NCI-H524 (cell line): ENCODE measurements around the gene DNAAF2.
"Not testable (repeated sequence)": the region's sequence is repeated elsewhere in the genome, so short reads cannot be mapped to it uniquely, and the experiment has no call there.

Experiments
- DNase-seq, 2 experiments: peaks; one replicate each; lab custom pipeline; 2025; lab: John Stamatoyannopoulos, UW

Gene DNAAF2

GRCh38 chr14:49634547-49635334, at the start of gene DNAAF2:
Gene DNAAF2 (minus strand): TSS chr14:49635244. CDS start chr14:49635149, 95 bp downstream.
- peak; percentile 32 to 69 for DNase-seq

DNA sequence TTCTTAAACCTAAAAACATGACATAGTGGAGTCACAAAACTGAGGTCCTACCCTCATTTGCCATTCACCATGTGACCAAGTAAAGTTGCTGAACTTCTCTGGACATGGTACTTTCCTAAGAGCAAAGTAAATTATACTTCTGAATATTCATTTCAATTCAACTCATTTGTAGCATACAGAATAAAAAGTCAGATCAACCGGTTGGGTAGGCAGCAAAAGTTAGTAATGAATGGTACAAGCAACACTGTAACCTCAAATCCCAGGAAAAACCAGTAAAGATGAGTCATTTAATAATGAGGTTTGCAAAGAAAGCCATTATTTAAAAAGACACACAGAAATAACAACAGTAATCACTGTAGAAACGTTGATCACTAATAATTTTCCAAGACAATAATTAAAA, 44.2 kb upstream of the DNAAF2 start:
- no peak for DNase-seq

DNA sequence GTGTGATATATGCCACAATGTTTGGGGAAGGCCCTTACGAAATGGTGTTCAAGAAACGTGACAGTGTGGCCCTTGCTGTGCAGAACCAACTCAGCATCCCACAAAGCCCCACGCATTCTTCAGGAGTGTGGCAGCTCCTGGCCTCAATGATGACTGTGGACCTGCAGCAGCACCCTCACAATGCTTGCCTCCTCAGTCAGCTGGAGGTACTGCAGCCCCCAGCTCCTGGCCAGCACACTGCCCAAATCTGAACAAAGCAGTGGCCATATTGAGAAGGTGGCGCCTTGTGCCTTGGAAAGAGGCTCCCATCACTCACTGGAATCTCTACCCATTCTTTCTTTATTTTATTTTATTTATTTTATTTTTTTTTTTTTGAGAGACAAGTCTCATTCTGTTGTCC, 42.6 kb upstream of the DNAAF2 start:
- no peak for DNase-seq

- no peak for DNase-seq
These were observed 38.5 kb upstream of the DNAAF2 start for GRCh38 chr14:49673586-49673985.

- no peak for DNase-seq
These were observed 35.4 kb upstream of the DNAAF2 start for GRCh38 chr14:49670475-49670874.

GRCh38 chr14:49659526-49660455, 24.7 kb upstream of the DNAAF2 start:
- DNase-seq, result no peak

DNA sequence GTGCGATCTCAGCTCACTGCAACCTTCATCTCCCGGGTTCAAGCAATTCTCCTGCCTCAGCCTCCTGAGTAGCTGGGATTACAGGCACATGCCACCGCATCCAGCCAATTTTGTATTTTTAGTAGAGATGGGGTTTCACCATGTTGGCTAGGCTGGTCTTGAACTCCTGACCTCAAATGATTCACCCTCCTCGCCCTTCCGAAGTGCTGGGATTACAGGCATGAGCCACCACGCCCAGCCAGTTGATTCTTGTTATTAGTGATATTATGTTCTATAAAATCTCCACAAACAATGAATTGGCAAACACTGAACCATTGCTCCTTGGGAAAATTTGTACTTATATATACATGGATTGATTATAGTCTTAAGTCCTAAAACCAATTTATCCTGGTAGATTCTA, 22.5 kb upstream of the DNAAF2 start:
- DNase-seq, result not testable (repeated sequence)

- no peak for DNase-seq
These were observed 19.5 kb upstream of the DNAAF2 start for GRCh38 chr14:49654511-49654910.

GRCh38 chr14:49653508-49653907, 18.5 kb upstream of the DNAAF2 start:
- DNase-seq, result no peak

DNA sequence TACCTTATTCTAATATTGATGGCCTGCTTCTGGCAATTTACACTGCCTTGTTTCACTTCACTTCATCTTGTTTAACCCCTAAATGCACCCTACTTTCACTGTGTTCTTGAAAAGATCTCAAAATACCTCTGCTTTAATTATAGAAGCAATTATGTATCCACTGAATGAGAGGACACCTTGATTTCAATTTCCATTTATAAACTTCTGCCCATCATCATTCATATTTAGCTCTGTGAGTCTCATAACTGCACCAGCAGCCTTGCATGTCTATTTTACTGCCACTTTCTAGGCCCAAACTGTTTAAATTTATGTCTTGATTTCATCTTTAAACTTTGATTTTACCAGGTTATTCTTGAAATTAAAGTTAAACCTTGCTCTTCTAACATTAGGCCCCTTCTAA, 7.1 kb upstream of the DNAAF2 start:
- DNase-seq, result no peak

GRCh38 chr14:49641697-49642129, 6.7 kb upstream of the DNAAF2 start:
- peak in 1 of 2 experiments; percentile 36 for DNase-seq

DNA sequence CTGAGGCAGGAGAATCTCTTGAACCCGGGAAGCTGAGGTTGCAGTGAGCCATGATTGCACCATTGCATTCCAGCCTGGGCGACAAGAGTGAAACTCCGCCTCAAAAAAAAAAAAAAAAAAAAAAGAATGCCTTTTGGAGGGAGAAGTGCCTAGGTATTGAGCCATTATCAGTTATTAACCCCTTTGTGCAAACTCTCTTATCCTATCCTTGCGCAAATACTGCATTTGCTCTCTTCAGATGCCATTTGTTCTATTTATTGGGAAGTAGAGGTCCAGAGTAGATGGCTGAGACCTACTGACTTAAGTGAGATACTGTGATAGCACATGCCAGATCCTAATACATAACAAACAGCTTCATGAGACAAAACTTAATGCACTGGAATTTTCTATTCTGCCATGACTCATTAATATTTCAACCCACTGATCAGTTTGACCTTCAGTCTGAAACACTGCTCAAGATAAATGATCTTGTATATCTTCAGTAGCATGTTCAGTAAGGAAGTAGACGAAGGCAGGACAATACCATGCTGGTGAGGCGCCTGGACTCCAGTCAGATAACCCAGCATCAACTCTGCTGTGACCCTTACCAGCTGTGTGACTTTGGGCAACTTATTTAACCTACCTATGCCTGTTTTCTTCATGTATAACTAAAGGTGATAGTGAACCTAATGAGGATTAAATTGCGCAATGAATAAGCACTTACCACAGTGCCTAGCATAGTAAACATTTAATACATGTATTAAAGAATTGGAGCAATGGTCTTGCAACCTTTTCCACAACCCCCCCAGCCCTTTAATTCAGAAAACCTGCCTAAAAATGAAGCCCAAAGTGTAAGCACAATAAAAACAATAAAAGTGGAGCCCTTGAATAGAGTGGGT, 5.7 kb upstream of the DNAAF2 start:
- no peak for DNase-seq

DNA sequence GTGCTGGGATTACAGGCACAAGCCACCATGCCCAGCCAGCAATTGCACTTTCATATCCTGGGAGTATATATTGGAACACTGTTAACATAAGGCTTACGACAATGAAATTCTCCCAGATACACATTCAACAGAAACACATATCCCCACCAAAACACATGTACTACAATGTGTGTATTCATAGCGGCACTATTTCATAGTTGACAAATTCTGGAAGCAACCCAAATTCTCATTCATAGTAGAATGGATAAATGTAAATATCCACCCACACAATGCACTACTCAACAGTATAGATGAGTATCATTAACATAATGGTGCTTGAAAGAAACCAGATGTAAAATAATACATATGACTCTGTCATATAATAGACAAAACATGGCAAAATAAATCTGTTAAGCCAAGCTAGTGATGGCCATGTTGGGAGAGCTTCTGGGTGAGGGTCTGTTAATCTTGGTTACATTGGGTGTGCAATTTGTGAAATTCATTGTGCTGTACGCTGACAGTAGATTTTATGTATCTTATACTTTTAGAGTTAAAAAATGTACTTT, 2.6 kb upstream of the DNAAF2 start:
- DNase-seq, result no peak

GRCh38 chr14:49636866-49637265, 1.8 kb upstream of the DNAAF2 start:
- DNase-seq, result no peak

- DNase-seq, result peak; percentile 98 to 99
These were observed 1.2 kb downstream of the DNAAF2 start for GRCh38 chr14:49633640-49634546.

DNA sequence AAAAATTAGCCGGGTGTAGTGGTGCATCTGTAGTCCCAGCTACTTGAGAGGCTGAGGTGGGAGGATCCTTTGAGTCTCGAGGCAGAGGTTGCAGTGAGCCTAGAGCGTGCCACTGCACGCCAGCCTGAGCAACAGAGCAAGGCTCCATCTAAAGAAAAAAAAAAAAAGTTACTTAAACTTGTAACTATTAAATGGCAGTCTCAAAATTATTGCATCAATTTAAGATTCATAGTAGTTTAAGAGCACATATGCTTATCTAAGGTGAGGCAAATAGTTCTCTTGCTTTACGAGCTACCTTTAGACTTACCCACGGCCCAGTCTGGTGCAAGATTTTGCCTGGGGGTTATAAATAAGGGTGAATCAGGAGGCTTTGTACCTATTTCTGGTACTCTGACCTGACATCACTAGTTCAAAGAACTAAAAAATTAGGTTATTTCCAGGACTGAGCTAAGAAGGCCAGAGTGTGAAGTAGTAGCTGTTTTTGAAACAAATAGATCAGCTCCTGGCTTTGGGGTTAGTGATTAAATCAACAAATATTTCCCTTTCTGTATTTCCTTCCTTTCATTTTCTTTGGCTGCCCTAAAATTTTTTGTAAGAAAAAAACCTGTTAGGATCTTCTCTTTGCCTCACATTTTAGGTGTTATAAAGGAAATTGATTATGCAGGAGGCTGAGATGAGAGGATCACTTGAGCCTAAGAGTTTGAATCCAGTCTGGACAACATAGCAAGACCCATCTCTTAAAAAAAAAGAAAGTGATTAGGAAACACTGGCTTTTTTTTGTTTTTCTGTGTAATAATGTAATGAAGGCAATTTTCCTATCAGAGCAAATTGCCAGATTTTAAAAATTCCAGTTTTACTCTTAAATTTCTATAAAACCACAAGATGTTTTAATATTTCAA, 10.9 kb downstream of the DNAAF2 start:
- no peak for DNase-seq

DNA sequence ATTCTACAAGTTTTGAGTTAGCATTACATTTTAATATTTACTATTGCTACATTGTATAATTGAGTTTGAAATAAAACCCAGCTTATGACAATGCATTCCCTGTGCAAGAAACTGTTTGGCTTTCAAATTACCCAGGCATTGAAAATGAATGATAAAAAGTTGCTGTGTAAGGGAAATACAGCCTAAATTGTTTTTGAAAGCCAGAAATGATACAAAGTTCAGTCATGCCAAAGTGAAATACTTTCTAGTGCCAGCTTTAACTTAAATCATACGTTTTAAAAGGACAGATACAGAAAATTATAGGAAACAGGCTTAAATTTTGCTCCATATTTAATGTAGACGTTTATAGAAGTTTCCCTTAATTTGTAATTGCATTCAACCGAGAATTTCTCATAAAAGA, 11.7 kb downstream of the DNAAF2 start:
- DNase-seq, result no peak

DNA sequence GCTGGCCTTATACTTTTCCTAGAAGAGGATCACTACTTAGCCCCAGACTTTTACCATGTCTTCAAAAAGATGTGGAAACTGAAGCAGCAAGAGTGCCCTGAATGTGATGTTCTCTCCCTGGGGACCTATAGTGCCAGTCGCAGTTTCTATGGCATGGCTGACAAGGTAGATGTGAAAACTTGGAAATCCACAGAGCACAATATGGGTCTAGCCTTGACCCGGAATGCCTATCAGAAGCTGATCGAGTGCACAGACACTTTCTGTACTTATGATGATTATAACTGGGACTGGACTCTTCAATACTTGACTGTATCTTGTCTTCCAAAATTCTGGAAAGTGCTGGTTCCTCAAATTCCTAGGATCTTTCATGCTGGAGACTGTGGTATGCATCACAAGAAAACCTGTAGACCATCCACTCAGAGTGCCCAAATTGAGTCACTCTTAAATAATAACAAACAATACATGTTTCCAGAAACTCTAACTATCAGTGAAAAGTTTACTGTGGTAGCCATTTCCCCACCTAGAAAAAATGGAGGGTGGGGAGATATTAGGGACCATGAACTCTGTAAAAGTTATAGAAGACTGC, 12.9 kb downstream of the DNAAF2 start:
- DNase-seq, result peak in 1 of 2 experiments; percentile 53
